ENCODE measurements around the gene SUMO3.

DNA sequence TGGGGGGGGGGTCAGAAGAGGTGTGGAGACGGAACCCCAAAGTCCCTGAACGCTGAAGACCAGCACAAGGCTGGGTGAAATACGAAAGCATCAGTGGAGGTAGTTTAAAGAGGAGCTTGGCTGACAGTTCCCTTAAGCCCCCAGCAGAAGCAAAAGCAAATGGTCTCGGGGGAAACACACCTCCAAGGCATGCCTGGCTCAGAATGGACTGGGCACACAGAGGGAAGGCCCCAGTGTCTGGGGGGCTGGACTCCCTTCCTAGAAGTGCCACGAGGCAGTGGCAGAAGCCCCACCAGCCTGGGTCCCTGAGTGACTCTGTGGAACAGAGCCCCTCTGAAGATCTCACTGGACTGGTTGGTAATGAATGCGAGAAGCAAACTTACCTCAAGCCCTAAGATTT is 60.1 kb downstream of the SUMO3 start:
- TF ChIP-seq CTCF (IDR thresholded peaks at IDR 0.05; ENCODE audit: low read depth, low read length, missing input control): no peak
- TF ChIP-seq, protein P1, sequence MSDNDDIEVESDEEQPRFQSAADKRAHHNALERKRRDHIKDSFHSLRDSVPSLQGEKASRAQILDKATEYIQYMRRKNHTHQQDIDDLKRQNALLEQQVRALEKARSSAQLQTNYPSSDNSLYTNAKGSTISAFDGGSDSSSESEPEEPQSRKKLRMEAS (IDR thresholded peaks at IDR 0.05): no peak
- TF ChIP-seq RAD21 (IDR thresholded peaks at IDR 0.05): no peak
- TF ChIP-seq GABPA (IDR thresholded peaks at IDR 0.05 in 1 of 2, conservative IDR thresholded peaks at IDR 0.05 in 1 of 2): no peak
- no peak for TF ChIP-seq EGR1 (IDR thresholded peaks at IDR 0.05; ENCODE audit: low read depth in 2 of 2)
